ENCODE results near the gene TSPAN31. TPM values are rescaled to one million over a fixed set of nuclear protein-coding genes. Genes with fewer than 3 reads are reported as not detected.

Gene TSPAN31
- total RNA-seq, 1 donor from 2014 or later = 61.3 TPM

- no peak overlapping the region for H3K4me3 Mint-ChIP-seq
- H3F3A ChIP-seq (ENCODE audit: low read depth) = peaks cover 14% of the 10 kb centered on the region
- H3K79me2 ChIP-seq (ENCODE audit: low read depth) = peaks cover 3% of the 10 kb centered on the region
- no peak for DNase-seq (ENCODE audit: low spot score)
- H3K27me3 Mint-ChIP-seq (ENCODE audit: insufficient read depth, low read depth) = peaks cover 5% of the 10 kb centered on the region
- no peak overlapping the region for H3K9ac ChIP-seq
- no peaks in the 10 kb centered on the region for H3K9me3 ChIP-seq (ENCODE audit: low read depth)
- H4K20me1 ChIP-seq (ENCODE audit: low read depth) = no peaks in the 10 kb centered on the region
- H3K27ac ChIP-seq = no peak overlapping the region
- no peak overlapping the region for H2AFZ ChIP-seq (replicated peaks)
- peaks cover 12% of the 10 kb centered on the region for H3K27me3 ChIP-seq
- H3K4me3 ChIP-seq = no peak overlapping the region
- H3K9me3 Mint-ChIP-seq = peaks cover 2% of the 10 kb centered on the region
- no peaks in the 10 kb centered on the region for H3K4me1 ChIP-seq
- no peak overlapping the region for H3K27ac Mint-ChIP-seq
- H3K4me1 Mint-ChIP-seq = peaks cover 9% of the 10 kb centered on the region
- TF ChIP-seq CTCF (IDR thresholded peaks at IDR 0.05) (no peak), EZH2 (IDR thresholded peaks at IDR 0.05) (no peak), EZH2phosphoT487 (IDR thresholded peaks at IDR 0.05) (no peak)
- H3K36me3 Mint-ChIP-seq = no peaks in the 10 kb centered on the region
- no peaks in the 10 kb centered on the region for H3K36me3 ChIP-seq
- H3K4me2 ChIP-seq = no peak overlapping the region
Observed at GRCh38 chr12:57776247-57776587, 31.4 kb downstream of the TSPAN31 start.

- Mint-ChIP-seq H3K27me3 (ENCODE audit: insufficient read depth, low read depth) (peaks cover 5% of the 10 kb centered on the region), H3K9me3 (no peaks in the 10 kb centered on the region), H3K27ac (no peak overlapping the region), H3K4me1 (peaks cover 3% of the 10 kb centered on the region), H3K4me3 (no peak overlapping the region), H3K36me3 (no peaks in the 10 kb centered on the region)
- H2AFZ ChIP-seq (replicated peaks) = no peak overlapping the region
- H3K4me3 ChIP-seq = no peak overlapping the region
- no peak overlapping the region for H3K9ac ChIP-seq
- H3K36me3 ChIP-seq = no peaks in the 10 kb centered on the region
- peaks cover 12% of the 10 kb centered on the region for H3K27me3 ChIP-seq
- TF ChIP-seq CTCF (IDR thresholded peaks at IDR 0.05) (no peak), EZH2phosphoT487 (IDR thresholded peaks at IDR 0.05) (no peak), EZH2 (IDR thresholded peaks at IDR 0.05) (no peak)
- DNase-seq (ENCODE audit: low spot score) = no peak
- peaks cover 17% of the 10 kb centered on the region for H3F3A ChIP-seq (ENCODE audit: low read depth)
- no peaks in the 10 kb centered on the region for H3K4me1 ChIP-seq
- no peaks in the 10 kb centered on the region for H4K20me1 ChIP-seq (ENCODE audit: low read depth)
- no peak overlapping the region for H3K27ac ChIP-seq
- H3K9me3 ChIP-seq (ENCODE audit: low read depth) = no peaks in the 10 kb centered on the region
- no peak overlapping the region for H3K4me2 ChIP-seq
- no peaks in the 10 kb centered on the region for H3K79me2 ChIP-seq (ENCODE audit: low read depth)
Observed at GRCh38 chr12:57777367-57777766, 32.5 kb downstream of the TSPAN31 start.

GRCh38 chr12:57777911-57778310 is 33.1 kb downstream of the TSPAN31 start:
- Histone ChIP-seq H4K20me1 (ENCODE audit: low read depth) (no peaks in the 10 kb centered on the region), H3K27me3 (peaks cover 11% of the 10 kb centered on the region), H3K79me2 (ENCODE audit: low read depth) (peaks cover 3% of the 10 kb centered on the region), H3K9ac (no peak overlapping the region), H3K27ac (no peak overlapping the region), H3K4me1 (no peaks in the 10 kb centered on the region), H3K9me3 (ENCODE audit: low read depth) (no peaks in the 10 kb centered on the region), H3K4me3 (no peak overlapping the region), H3K36me3 (no peaks in the 10 kb centered on the region), H2AFZ (replicated peaks) (no peak overlapping the region), H3F3A (ENCODE audit: low read depth) (peaks cover 15% of the 10 kb centered on the region), H3K4me2 (no peak overlapping the region)
- Mint-ChIP-seq H3K36me3 (no peaks in the 10 kb centered on the region), H3K9me3 (no peaks in the 10 kb centered on the region), H3K27me3 (ENCODE audit: insufficient read depth, low read depth) (peaks cover 7% of the 10 kb centered on the region), H3K4me3 (no peak overlapping the region), H3K4me1 (peaks cover 5% of the 10 kb centered on the region), H3K27ac (no peak overlapping the region)
- no peak for DNase-seq (ENCODE audit: low spot score)
- TF ChIP-seq CTCF (IDR thresholded peaks at IDR 0.05) (no peak), EZH2phosphoT487 (IDR thresholded peaks at IDR 0.05) (no peak), EZH2 (IDR thresholded peaks at IDR 0.05) (no peak)

All from neural progenitor cell (in vitro differentiated cells).